OCI-LY7 (cell line): ENCODE results near the gene ADARB2.

ENCODE experiments used
- CTCF ChIP-seq: fragments of 200-600 bp; sonication (generic); conservative IDR thresholded peaks from 2 replicates; pipeline ENCODE4 v1.5.1; 2014; ENCODE audit warnings: mild to moderate bottlenecking, antibody characterized with exemption, low read length, moderate library complexity, mixed read lengths
- EZH2phosphoT487 ChIP-seq: fragments of 200-600 bp; sonication (generic); IDR thresholded peaks from 2 replicates; pipeline ENCODE4 v1.6.1; 2018; ENCODE audit warnings: low read depth, borderline replicate concordance, mild to moderate bottlenecking, mixed run types, antibody characterized with exemption, low read length, moderate library complexity, mixed read lengths

GRCh38 chr10:1650542-1651269 lies 86.6 kb downstream of the ADARB2 start:
- no peak for TF ChIP-seq CTCF
- no peak for TF ChIP-seq EZH2phosphoT487
